Stomach (tissue), 4 donors: Measurements from ENCODE around the gene ZNF322.
"Not testable (repeated sequence)": the region's sequence is repeated elsewhere in the genome, so short reads cannot be mapped to it uniquely, and the experiment has no call there.

Source experiments
- EP300 ChIP-seq: sonication (generic); formaldehyde crosslinking; IDR thresholded peaks from one replicate; pipeline ENCODE4 v1.6.1; 2017; ENCODE audit warnings: antibody characterized with exemption
- POLR2A ChIP-seq, 4 donors: fragments of 450-650 bp; IDR thresholded peaks; one replicate each; pipeline ENCODE4 v1.6.1; 2016; ENCODE audit warnings: antibody characterized with exemption in 4 of 4, control low read depth in 2 of 4, mild to moderate bottlenecking in 1 of 4, moderate library complexity in 1 of 4
- POLR2AphosphoS5 ChIP-seq, 3 donors: sonication (generic); formaldehyde crosslinking; IDR thresholded peaks; one replicate each; pipeline ENCODE4 v1.6.1; 2016; ENCODE audit warnings: antibody characterized with exemption in 3 of 3
- TF ChIP-seq, protein P1 (sequence below), 7 experiments: fragments of 450-650 bp in 4 of 7; fragments of 200-600 bp in 3 of 7; sonication (generic) in 3 of 7; IDR thresholded peaks; one replicate each; pipeline ENCODE4 v1.5.1; 2016 to 2019; ENCODE audit warnings: antibody characterized with exemption in 7 of 7, control low read depth in 2 of 7, mild to moderate bottlenecking in 1 of 7

GRCh38 chr6:26670558-26670957 lies 11.0 kb upstream of the ZNF322 start:
- TF ChIP-seq, protein P1, sequence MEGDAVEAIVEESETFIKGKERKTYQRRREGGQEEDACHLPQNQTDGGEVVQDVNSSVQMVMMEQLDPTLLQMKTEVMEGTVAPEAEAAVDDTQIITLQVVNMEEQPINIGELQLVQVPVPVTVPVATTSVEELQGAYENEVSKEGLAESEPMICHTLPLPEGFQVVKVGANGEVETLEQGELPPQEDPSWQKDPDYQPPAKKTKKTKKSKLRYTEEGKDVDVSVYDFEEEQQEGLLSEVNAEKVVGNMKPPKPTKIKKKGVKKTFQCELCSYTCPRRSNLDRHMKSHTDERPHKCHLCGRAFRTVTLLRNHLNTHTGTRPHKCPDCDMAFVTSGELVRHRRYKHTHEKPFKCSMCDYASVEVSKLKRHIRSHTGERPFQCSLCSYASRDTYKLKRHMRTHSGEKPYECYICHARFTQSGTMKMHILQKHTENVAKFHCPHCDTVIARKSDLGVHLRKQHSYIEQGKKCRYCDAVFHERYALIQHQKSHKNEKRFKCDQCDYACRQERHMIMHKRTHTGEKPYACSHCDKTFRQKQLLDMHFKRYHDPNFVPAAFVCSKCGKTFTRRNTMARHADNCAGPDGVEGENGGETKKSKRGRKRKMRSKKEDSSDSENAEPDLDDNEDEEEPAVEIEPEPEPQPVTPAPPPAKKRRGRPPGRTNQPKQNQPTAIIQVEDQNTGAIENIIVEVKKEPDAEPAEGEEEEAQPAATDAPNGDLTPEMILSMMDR (IDR thresholded peaks at IDR 0.05) = not testable (repeated sequence)
- not testable (repeated sequence) for TF ChIP-seq EP300; POLR2A (IDR thresholded peaks at IDR 0.05); POLR2AphosphoS5 (IDR thresholded peaks at IDR 0.05)
